SK-N-SH (cell line): ENCODE data around the gene PRIM1.
"Not testable (repeated sequence)": the region's sequence is repeated elsewhere in the genome, so short reads cannot be mapped to it uniquely, and the experiment has no call there.

Experiments used
- CTCF ChIP-seq: fragments of 200-600 bp; sonication (generic); IDR thresholded peaks from 2 replicates; pipeline ENCODE4 v1.6.1; 2017; ENCODE audit warnings: antibody characterized with exemption, mild to moderate bottlenecking, moderate library complexity
- EP300 ChIP-seq, 2 experiments: IDR thresholded peaks; 2 replicates each; pipeline versions ENCODE4 v1.4.0 to v1.6.1; 2012; ENCODE audit warnings: borderline replicate concordance in 1 of 2, low read depth in 1 of 2, low read length in 1 of 2
- MAX ChIP-seq: IDR thresholded peaks from 2 replicates; pipeline ENCODE4 v1.4.0; 2012; ENCODE audit warnings: low read depth
- TAF1 ChIP-seq: IDR thresholded peaks from 2 replicates; pipeline ENCODE4 v1.6.1; 2012; ENCODE audit warnings: low read depth, mild to moderate bottlenecking, low read length, moderate library complexity, borderline replicate concordance
- YY1 ChIP-seq: IDR thresholded peaks from 2 replicates; pipeline ENCODE4 v1.4.0; 2012; ENCODE audit warnings: low read depth, mild to moderate bottlenecking

- not testable (repeated sequence) for TF ChIP-seq EP300 (IDR thresholded peaks at IDR 0.05; ENCODE audit: borderline replicate concordance in 1 of 2, low read depth in 1 of 2, low read length in 1 of 2); YY1; MAX; TAF1; CTCF
These were observed 47.6 kb downstream of the PRIM1 start for GRCh38 chr12:56704522-56704921.
